Measurements from ENCODE around the gene DBN1. TPM values are rescaled to one million over a fixed set of nuclear protein-coding genes. Genes with fewer than 3 reads are reported as not detected.

DBN1 gene
- total RNA-seq, 4 donors from 2014 or later: 14.2 to 77.6 (median 23.1) TPM

DNA sequence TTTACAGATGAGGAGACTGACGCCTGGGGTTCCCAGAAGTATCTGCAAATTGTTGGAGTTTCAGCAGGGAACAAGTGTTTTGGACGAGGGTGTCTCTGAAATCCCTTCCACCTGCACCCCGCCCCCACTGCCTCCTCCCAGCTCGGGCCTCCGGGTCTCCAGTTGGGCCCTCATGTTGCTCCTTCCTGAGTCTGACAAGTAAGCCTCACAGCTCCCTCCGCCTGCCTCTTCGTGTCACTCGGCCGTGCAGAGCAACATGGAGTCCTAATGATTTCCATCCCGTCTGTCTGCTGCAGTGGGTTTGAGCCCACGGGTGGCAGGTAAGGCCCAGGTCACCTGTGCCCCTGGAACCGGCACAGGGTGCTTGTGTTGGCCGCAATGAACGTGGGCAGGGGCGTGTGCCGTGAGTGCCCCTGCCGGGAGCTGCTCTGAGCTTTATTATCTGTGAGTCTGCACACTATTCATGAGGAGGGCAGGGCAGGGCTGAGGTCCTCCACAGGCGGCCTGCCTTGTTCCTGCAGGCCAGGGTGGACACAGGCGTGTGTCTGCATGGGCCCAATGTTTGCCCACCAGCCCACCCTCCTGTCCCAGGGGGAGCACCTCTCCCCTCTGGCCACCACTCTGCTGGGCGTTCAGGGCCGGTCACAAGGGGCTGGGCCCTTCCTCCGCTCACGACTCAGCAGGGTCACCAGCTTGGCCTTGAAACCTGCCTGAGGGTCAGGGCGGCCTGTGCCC lies 30.1 kb upstream of the DBN1 start:
- Histone ChIP-seq H3K36me3 (no peaks in the 10 kb centered on the region), H3K9me3 (no peaks in the 10 kb centered on the region), H3K4me1 (peaks cover 0 to 10% (median 8%) of the 10 kb centered on the region in 4 donors), H3K27me3 (no peaks in the 10 kb centered on the region), H3K4me3 (no peak overlapping the region), H3K27ac (no peak overlapping the region)
- DNase-seq: no peak
- TF ChIP-seq POLR2A (IDR thresholded peaks at IDR 0.05): no peak
- TF ChIP-seq, protein P1, sequence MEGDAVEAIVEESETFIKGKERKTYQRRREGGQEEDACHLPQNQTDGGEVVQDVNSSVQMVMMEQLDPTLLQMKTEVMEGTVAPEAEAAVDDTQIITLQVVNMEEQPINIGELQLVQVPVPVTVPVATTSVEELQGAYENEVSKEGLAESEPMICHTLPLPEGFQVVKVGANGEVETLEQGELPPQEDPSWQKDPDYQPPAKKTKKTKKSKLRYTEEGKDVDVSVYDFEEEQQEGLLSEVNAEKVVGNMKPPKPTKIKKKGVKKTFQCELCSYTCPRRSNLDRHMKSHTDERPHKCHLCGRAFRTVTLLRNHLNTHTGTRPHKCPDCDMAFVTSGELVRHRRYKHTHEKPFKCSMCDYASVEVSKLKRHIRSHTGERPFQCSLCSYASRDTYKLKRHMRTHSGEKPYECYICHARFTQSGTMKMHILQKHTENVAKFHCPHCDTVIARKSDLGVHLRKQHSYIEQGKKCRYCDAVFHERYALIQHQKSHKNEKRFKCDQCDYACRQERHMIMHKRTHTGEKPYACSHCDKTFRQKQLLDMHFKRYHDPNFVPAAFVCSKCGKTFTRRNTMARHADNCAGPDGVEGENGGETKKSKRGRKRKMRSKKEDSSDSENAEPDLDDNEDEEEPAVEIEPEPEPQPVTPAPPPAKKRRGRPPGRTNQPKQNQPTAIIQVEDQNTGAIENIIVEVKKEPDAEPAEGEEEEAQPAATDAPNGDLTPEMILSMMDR (IDR thresholded peaks at IDR 0.05): no peak

DNA sequence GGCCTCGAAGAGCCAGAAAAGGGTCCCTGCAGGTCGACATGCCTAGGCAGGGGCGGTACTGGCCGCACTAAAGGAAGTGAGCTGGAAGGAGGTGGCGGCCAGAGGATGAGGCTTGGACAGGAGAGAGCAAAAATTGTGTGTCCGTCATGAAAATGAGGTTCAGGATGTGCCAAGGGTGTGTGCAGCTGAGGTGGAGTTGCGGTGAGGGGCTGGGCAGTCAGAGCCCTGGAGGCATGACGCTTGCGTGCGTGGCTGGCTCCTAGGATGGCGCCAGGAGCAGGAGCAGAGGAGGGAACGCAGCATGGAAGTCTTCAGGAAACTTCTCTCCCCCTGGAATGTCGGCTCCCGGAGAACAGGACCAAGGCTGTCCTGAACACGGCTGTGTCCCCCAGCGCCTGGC lies 29.5 kb upstream of the DBN1 start:
- no peak for TF ChIP-seq POLR2A (IDR thresholded peaks at IDR 0.05)
- TF ChIP-seq, protein P1 (IDR thresholded peaks at IDR 0.05): no peak

DNA sequence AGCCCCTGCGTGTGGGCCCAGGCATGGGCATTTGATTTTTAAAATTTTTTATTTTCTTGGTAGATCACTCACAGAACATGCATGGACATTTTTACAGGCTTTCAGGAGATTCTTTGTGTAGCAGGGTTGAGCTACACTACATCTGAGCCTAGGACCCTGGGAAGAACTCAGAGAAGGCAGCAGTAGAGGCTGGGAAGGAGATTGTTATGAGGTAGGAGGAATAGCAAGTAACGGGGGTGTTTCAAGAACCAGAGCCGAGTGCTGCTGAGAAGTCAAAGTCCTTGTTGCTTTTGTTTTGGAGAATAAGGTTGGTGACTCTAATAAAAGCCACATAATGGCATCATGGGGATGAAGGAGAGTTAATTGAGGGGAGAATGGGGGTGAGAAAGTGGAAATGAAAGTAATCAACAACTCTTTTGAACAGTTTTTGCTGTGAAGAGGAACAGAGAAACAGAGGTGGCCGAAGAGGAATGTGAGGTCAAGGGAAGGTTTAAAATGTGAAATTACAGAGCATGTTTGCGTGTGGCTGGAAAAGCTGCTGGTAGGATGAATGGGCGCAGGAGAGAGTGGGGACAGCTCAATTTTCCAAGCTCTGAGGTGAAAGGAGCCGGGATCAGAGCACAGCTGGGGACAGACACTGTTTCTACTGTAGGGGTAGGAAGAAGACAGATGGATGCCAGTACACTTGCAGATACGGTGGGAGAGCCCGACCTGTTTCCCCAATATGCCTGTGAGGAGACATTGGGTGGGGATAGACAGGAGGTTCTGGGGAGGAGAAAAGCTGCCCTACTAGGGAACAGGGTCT lies 28.6 kb upstream of the DBN1 start:
- Histone ChIP-seq H3K4me3 (no peak overlapping the region), H3K9me3 (no peaks in the 10 kb centered on the region), H3K36me3 (no peaks in the 10 kb centered on the region), H3K4me1 (peaks cover 0 to 15% (median 7%) of the 10 kb centered on the region in 4 donors), H3K27me3 (no peaks in the 10 kb centered on the region), H3K27ac (peak overlapping the region in 1 of 4 donors; percentile 43)
- no peak for TF ChIP-seq POLR2A (IDR thresholded peaks at IDR 0.05)
- TF ChIP-seq, protein P1 (IDR thresholded peaks at IDR 0.05): no peak
- no peak for DNase-seq

More for the DNA sequence above, 29.5 kb upstream of the DBN1 start:
- Histone ChIP-seq H3K27me3 (no peaks in the 10 kb centered on the region), H3K4me3 (no peak overlapping the region), H3K27ac (peak overlapping the region in 1 of 4 donors; percentile 38), H3K4me1 (peaks cover 0 to 13% (median 9%) of the 10 kb centered on the region in 4 donors), H3K9me3 (no peaks in the 10 kb centered on the region), H3K36me3 (no peaks in the 10 kb centered on the region)
- DNase-seq: no peak

DNA sequence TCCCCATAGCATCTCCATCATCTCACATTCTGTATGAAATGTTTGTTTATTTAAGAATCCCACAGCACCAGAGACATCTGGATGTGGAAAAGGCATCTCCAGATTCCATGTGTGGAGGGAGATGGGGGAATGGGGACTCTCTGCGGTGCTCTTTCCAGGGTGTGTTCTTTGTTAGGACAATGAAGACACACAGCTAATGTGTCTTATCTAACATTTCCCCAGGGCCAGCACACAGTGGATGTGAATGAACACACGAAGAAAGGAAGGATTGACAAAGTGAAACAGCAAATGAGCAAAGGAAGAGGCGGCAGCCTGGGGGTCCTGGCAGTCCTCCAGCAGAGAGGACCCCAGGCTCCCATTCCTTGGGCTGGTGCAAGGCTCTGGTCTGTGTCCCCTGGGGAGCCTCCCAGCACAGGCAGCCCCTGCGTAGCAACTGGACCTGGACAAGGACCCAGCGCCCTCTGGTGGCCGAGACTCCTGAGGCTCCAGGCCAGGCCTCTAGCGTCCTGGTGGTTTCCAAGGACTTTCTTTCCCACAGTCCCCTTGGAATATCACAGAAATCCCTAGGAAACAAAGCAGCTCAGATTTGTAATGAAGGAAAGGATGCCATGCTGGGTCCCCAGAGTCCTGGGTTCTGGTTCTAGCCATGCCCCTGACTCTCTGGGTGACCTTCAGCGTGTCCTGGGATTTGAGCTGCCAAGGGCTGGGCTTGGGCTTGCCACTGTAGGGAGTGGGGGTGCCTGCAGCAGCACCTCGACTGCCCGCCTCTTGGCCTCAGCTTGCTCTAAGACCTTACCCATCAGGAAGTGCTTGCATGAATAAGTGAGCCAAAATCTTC lies 27.5 kb upstream of the DBN1 start:
- TF ChIP-seq POLR2A (IDR thresholded peaks at IDR 0.05): no peak
- TF ChIP-seq, protein P1 (IDR thresholded peaks at IDR 0.05): peak; percentile 83 to 94 (median 86)
- Histone ChIP-seq H3K4me1 (peaks cover under 1 to 22% (median 14%) of the 10 kb centered on the region in 4 donors), H3K27me3 (no peaks in the 10 kb centered on the region), H3K9me3 (no peaks in the 10 kb centered on the region), H3K4me3 (no peak overlapping the region), H3K27ac (no peak overlapping the region), H3K36me3 (no peaks in the 10 kb centered on the region)
- DNase-seq: peak; percentile 92 to 96 (median 94)

DNA sequence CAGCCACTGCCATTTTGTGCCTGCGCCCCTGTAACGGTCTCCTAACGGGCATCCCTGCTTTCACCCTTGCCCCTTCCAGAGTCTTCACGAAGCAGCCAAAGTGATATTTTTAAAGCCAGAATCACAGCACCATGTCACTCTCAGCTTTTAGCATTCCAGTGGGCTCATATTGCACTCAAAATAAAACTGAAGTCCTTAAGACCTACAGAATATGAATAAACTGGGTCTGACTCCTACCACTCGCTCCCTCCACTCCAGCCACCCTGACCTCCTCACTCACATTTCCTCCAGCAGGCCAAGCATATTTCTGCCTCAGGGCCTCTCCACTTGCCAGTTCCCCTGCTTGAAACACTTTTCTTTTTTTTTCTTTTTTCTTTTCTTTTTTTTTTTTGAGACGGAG lies 26.4 kb upstream of the DBN1 start:
- H3K36me3 ChIP-seq: no peaks in the 10 kb centered on the region
- TF ChIP-seq POLR2A (IDR thresholded peaks at IDR 0.05): no peak
- TF ChIP-seq, protein P1 (IDR thresholded peaks at IDR 0.05): no peak
- peaks cover 4 to 28% (median 21%) of the 10 kb centered on the region in 4 donors for H3K4me1 ChIP-seq
- no peaks in the 10 kb centered on the region for H3K9me3 ChIP-seq
- H3K4me3 ChIP-seq: no peak overlapping the region
- no peaks in the 10 kb centered on the region for H3K27me3 ChIP-seq
- DNase-seq: no peak
- no peak overlapping the region for H3K27ac ChIP-seq
